GM18873 (cell line): ENCODE data around the gene FAM98C.
"Not testable (repeated sequence)": the region's sequence is repeated elsewhere in the genome, so short reads cannot be mapped to it uniquely, and the experiment has no call there.

Source experiments
- ATAC-seq: cut with Tn5 transposase; IDR thresholded peaks from one replicate; pipeline ENCODE4 v1.9.1; 2021; ENCODE audit warnings: mild to moderate bottlenecking, moderate library complexity, moderate number of reproducible peaks; ENCODE audit not compliant: unreplicated experiment, low FRiP score

FAM98C gene

DNA sequence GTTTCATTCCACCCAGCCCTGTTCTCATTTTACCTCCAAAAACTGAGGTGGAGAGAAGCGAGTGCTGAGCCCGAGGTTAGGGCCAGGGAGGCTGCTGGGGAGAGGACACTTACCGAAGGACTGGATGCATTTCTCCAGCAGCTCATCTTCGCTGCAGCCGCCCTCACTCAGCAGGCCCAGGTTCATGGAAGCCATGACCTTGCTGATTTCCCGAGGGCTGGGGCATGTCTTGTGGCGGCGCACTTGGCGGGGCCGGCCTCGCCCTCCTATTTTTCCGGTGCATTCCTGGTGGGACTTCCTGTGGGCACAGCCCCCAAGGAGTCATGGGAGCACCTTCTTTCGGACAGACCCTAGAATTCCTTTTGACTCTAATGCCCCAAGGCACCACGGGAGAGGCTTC, 19.0 kb downstream of the FAM98C start:
- no peak for ATAC-seq

DNA sequence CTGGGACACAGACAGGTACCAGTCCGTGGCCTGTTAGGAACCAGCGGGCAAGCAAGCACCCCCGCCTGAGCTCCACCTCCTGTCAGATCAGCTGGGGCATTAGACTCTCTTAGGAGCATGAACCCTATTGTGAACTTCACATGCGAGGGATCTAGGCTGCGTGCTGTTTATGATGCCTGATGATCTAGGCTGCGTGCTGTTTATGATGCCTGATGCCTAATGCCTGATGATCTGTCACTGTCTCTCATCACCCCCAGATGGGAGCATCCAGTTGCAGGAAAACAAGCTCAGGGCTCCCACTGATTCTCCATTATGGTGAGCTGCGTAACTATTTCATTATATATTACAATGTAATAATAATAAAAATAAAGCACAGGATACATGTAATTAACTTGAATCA, 19.5 kb downstream of the FAM98C start:
- no peak for ATAC-seq

DNA sequence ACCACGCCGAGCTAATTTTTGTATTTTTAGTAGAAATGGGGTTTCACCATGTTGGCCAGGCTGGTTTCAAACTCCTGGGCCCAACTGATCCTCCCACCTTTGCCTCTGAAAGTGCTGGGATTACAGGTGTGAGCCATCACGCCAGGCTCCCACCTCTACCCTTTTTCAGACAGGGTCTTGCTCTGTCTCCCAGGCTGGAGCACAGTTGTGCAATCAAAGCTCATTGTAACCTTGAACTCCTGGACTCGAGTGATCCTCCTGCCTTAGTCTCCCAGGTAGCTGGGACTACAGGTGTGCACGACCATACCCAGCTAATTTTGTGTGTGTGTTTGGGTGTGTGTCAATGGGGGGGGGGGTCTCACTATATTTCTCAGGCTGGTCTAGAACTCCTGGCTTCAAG, 21.4 kb downstream of the FAM98C start:
- ATAC-seq, result no peak

DNA sequence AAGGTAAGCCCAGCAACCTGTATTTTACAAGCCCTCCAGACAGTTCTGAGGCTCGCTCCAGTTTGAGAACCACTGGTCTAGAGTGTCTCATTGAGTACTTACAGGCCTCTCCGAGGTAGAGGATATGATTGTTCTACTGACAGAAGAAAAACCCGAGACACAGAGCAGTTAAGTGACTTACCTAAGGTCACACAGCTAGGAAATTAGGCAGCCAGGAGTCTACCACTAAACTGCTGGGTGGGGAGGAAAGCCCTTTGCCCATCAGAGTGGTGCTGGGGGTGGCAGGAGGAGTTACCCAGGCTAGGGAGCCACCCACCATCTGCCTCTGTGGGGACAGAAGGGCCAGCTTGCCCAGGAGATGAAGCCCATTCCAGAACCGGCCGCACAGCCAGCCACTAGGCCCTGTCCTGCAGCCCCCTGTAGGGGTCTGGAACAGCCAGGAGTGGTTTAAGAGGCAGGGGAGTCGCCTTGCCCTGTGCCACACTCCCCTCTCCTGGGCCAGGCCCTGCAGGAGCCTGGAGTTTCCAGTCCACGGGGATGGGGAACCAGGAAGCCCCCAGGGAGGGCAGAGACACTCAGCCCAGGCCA, 22.4 kb downstream of the FAM98C start:
- ATAC-seq, result no peak

DNA sequence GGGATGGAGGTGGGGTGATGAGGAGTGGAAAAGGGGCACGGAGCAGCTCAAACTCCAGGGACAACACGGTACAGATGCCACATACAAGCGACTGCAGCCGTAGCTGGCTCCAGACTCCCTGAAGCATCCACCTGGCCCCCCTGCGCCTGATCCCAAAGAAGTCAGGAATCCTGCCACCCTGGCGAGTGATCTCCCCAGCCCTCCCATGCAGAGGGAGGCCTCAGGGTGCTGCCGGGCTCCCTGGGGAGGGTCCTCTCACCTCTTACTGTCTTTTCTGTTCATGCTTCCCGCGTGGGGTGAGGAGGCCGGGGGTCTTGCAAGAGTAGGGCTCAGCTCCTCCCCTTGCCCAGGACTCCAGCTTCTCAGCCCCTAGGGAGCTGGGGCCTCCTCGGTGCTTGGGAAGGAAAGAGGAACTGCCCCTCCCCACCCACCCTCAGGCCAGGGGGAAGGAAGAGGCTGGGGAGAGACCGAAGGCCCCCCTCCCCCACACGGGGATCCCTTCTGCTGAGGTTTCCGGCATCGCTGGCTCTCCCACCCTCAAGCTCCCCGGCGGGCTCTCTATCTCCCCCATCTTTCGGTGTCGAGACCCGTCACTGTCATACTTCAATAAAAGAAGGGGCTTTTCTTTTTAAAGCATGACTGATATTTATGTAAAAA, 23.0 kb downstream of the FAM98C start, which contains the start of gene RASGRP4:
RASGRP4 (minus strand) TSS at position 410 of the 657 bp plus-strand sequence; CDS start at position 282, 128 bp downstream.
- no peak for ATAC-seq

DNA sequence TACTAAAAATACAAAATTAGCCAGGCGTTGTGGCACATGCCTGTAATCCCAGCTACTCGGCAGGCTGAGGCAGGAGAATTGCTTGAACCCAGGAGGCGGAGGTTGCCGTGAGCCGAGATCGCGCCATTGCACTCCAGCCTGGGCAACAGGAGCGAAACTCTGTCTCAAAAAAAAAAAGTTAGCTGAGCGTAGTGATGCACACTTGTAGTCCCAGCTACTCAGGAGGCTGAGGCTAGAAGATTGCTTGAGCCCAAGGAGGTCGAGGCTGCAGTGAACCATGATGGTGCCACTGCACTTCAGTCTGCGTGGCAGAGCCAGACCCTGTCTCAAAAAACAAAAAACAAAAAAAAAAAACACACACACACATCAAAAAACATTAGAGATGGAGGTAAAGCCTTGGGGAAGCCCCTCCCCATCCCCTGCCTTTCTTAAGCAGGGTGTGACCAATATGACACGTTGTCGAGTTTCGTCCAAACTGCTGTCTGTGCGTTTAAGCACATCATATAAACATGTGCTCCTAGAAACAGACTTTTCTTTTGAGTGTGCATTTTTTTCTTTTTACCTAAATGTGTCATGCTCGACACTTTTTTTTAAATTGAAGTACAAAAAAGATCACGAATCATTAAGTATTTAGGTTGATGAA, 24.3 kb downstream of the FAM98C start:
- not testable (repeated sequence) for ATAC-seq

DNA sequence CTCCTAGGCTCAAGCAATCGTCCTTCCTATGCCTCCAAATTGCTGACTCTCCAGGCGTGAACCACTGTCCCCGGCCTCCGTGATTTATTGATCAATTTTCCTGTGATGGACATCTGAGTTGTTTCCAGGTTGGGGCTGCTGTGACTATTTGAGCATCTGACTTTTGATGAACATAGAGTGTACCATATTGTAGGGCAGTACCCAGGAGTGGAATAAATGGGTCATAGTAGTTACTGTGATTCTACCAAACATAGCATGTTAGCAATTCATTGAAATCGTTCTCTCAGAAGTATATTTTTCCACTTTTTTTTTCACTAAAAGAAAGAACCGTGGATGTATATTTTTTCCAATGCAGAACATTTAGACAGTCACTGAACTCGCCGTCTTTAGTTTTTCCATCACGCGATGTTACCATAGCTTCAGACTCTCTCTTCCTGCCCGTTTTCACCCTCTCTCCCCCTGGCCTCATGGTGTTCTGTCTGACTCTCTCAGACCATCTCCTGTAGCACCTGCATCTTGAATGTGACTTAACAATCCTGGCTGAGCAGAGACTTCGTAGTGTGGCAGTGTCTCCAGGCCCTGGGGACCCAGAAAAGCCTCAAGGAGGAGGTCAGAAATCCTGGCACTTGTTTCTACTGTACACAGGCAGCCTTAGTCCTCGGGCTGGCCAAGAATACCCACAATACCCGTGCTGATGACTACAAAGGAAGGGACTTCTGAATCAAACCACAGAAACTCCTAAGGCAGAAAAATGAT, 26.3 kb downstream of the FAM98C start:
- ATAC-seq, result no peak

DNA sequence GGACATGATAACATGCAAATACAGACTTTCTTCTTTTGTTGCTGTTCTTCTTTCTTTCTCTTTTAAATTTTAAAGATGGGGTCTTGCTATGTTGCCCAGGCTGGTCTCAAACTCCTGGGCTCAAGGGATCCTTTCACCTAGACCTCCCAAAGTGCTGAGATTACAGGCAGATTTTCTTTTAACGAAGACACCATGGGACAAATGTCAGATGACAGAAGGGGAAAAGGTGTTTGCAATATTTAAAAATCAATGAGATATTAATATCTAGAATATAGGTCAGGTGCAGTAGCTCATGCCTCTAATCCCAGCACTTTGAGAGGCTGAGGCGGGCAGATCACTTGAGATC, 26.9 kb downstream of the FAM98C start:
- no peak for ATAC-seq

DNA sequence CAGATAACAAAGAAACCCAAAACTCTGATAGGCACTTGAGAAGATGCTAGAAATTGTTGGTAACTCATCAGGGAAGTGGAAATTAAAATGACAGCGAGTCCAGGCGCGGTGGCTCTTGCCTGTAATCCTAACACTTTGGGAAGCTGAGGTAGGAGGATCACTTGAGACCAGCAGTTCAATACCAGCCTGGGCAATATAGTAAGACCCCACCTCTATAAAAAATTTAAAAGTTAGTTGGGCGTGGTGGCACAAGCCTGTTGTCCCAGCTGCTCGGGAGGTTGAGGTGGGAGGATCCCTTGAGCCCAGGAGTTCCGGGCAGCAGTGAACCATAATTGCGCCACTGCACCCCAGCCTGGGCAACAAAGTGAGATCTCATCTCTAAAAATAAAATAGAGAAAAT, 28.0 kb downstream of the FAM98C start:
- no peak for ATAC-seq

DNA sequence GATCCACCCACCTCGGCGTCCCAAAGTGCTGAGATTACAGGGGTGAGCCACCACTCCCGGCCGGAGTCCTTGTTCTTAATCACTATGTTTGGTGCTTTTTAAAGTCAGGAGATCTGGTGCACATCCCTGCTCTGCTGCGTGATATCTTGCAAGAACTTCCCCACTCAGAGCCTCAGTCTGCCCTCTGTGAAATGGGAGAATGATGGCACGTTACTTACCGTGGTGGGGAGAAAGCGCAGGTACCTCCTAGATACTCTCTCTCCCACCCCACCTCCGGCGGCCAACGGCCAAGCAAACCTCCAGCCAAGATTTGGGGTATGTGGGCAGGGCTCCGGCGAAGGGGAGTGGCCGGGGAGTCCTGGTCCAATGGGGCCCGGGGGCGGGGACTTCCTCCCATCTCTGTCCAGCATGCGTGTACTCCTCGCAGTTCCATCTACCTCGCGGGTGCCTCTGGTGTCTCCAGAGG, 30.4 kb downstream of the FAM98C start, which contains the start of gene RYR1:
RYR1 (plus strand) TSS at position 424 of the 466 bp plus-strand sequence. CDS start 139 bp downstream, outside the sequence.
- ATAC-seq, result no peak

DNA sequence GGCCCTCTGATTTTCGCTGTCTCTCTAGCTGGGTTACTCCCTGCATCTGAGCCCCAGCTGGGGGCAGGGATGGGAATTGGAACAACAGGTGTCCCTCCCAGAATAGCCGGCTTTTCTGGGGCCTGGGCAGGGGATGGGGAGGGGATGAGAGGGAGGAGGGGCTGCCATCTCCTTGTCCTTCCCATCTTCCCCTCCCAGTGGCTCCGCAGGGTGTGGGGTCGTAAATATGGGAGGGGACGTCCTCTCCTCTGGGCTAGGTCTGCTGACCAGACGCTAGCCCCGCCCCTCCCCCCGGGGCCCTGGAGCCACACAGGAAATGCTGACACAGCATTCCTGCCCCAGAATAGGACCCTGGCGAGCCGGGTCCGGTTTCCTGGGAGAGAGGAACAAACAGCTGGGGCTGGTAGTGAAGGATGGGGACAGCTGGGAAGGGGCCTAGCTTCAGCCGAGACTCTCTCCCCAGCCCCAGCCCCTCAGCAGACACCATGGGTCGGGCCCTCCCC, 31.7 kb downstream of the FAM98C start:
- no peak for ATAC-seq

DNA sequence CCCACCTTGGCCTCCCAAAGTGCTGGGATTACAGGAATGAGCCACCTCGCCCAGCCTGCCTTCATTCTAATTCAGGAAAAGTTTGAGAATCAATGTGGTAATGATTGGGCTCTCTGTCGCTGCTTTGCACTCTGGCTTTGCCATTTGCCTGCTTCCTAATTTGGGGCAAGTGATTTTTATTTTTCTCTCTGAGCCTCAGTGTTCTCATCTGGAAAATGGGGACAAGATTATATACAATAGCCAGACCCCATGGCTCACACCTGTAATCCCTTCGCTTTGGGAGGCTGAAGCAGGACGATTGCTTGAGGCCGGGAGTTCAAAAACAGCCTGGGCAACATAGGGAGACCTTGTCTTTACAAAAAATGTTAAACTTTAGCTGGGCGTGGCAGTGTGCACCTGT, 34.4 kb downstream of the FAM98C start:
- ATAC-seq, result no peak

DNA sequence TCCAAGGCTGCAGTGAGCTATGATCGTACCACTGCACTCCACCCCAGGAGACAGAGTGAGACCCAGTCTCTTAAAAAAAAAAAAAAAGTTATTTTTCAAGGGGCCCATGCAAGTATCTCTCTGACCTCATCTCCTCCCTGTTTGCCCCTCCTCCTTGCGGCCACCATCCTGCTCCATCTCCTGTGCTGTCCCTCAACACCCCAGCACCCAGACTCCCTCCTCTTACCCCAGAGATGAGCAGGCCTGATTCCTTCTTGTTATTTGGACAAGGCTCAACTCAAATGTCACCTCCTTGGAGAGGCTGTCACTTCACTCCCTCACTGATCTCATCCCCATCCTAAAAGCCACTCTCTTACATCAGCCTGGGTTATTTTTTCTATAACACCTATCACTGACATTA, 35.0 kb downstream of the FAM98C start:
- ATAC-seq, result no peak

DNA sequence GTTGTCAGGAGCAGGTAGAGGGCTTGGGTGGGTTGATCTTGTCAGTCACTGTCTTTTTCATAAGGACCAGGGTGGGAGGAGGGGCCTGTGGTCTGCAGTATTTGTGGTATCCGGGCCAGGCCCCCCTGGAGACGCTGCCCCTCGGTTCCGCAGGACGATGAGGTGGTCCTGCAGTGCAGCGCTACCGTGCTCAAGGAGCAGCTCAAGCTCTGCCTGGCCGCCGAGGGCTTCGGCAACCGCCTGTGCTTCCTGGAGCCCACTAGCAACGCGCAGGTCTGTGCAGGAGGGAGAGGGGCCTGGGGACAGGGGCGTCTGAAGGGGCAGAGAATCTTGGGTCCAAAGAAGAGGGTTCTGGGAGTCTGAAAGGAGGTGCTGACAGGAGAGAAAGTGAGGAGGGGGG, 37.7 kb downstream of the FAM98C start:
- ATAC-seq, result no peak

DNA sequence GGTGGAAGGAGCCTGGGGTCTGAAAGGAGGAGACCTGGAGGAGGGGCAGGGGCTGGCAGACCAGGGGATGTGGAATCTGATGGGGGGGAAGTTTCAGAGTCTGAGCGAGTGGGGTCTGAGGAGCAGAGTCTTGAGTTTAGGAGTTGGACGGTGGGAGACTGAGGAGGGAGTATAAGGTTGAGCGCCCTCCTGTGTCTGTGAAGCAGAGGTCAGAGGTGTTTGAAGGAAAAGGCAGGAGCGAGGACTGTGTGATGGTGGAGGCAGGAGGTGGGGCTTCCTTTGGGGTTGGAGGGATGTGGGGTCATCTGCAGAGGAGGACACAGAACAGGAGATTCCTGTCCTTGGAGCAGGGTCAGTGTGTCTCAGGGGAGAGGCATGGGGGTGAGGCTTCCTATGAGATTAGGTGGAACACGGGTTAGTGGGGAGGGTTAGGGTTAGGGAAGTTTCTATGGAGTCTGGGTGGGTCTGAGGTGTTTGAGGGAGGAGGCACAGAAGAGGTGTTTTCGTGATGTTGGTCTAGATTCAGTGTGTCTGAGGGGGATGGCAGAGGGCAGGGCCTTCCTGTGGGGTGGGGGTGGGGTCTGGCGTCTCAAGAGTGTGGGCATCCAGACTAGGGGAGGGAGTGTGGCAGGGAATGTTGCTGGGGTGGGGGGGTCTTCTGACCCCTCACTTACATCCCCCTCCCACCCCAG, 38.9 kb downstream of the FAM98C start:
- no peak for ATAC-seq

DNA sequence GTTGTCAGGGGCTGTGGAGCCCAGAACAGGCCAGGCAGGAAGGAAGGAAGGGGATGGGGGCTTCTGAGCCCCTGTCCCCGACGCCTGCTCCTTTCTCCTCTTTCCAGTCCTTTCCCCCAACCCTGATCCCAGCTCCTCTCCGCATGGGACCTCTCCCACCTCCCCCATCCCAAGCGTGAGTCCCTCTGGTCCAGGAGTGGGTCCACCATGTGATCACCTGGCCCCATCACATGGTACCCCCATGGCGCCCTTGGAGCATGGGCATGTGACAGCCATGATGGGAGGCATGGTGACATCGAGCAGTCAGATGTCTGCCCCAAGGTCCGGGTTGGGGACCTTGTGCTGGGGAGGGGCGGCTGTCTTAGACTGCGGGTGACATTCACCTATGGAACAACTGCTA, 39.8 kb downstream of the FAM98C start:
- ATAC-seq, result no peak

DNA sequence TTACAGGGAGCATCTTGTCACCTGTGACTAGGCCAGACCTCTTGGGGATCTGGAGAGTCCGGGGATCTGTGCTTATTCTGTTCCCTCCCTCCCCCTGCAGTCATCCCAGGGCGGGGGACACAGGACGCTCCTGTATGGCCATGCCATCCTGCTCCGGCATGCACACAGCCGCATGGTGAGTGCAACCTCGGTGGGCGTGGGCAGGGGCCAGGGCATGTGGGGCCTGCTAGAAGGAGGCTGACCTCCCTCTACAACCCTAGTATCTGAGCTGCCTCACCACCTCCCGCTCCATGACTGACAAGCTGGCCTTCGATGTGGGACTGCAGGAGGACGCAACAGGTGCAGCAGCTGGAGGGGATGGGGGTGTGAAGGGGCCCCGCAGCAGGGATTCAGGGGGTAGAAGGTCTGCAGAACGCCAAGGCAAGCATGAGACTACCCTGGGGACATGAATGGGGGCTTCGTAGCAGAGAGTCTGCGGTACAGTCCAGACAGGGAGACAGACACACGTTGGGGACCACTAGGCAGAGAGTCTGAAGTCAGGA, 40.6 kb downstream of the FAM98C start:
- ATAC-seq, result no peak

DNA sequence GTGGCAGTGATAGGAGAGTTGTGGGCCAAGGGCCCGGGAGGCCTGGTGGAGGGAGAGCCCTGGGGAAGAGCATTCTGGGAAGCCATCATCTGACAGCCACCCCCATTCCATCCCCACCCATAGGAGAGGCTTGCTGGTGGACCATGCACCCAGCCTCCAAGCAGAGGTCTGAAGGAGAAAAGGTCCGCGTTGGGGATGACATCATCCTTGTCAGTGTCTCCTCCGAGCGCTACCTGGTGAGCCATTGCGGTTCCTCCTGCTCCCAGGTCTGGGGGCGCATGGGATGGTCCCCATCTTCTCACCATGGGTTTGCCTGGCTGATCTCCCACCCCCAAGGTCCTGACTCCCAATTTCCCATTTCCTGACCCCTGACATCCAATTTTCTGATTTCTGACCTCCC, 41.1 kb downstream of the FAM98C start:
- ATAC-seq, result no peak

DNA sequence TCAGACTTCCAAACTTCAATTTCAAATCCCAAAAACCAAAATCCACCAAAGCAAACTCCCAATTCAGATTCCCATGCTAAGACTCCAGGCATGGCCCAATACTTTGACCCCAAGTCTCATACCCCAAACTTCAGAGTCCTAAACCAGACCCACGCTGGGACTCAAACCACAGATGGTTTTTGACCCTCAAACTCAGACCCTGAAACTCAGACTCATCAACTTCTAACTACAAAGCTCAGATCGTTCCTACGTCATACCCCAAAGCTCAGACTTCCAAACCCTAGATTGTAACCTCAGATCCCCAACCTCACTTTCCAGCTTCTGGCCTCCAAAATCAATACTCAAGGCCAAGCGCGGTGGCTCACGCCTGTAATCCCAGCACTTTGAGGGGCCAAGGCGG, 42.5 kb downstream of the FAM98C start:
- no peak for ATAC-seq

DNA sequence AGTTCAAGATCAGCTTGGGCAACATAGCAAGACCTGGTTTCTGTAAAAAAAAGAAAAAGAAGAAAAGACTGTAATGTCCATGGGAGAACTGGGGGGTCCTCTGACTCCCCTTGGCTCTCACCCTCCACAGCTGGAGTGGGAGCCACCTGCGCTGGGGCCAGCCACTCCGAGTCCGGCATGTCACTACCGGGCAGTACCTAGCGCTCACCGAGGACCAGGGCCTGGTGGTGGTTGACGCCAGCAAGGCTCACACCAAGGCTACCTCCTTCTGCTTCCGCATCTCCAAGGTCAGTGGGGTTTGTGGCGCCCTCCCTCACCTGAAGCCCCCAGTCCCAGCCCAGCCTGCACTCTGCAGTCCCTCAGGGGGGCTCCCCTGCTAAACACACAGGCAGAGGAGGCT, 45.3 kb downstream of the FAM98C start:
- no peak for ATAC-seq
